Activated CD4-positive, alpha-beta T cell treated with anti-CD3 and anti-CD28 coated beads, Interleukin-2, amount 50 U/mL, for 48 hours (primary cell): ENCODE data around the gene SVOP.
"Not testable (repeated sequence)": the region's sequence is repeated elsewhere in the genome, so short reads cannot be mapped to it uniquely, and the experiment has no call there.

Experiments used
- DNase-seq, 2 experiments: peaks; one replicate each; pipeline ENCODE4 v3.0.0-alpha.2; 2020

Gene SVOP, protein sequence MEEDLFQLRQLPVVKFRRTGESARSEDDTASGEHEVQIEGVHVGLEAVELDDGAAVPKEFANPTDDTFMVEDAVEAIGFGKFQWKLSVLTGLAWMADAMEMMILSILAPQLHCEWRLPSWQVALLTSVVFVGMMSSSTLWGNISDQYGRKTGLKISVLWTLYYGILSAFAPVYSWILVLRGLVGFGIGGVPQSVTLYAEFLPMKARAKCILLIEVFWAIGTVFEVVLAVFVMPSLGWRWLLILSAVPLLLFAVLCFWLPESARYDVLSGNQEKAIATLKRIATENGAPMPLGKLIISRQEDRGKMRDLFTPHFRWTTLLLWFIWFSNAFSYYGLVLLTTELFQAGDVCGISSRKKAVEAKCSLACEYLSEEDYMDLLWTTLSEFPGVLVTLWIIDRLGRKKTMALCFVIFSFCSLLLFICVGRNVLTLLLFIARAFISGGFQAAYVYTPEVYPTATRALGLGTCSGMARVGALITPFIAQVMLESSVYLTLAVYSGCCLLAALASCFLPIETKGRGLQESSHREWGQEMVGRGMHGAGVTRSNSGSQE

GRCh38 chr12:109020796-109021380 is at the start of gene SVOP:
TSS of gene SVOP (minus strand) at chr12:109021068. CDS start at chr12:109020868, 200 bp downstream.
- peak; percentile 35 to 56 for DNase-seq

GRCh38 chr12:109069307-109070271 is 48.7 kb upstream of the SVOP start:
- no peak for DNase-seq

DNA sequence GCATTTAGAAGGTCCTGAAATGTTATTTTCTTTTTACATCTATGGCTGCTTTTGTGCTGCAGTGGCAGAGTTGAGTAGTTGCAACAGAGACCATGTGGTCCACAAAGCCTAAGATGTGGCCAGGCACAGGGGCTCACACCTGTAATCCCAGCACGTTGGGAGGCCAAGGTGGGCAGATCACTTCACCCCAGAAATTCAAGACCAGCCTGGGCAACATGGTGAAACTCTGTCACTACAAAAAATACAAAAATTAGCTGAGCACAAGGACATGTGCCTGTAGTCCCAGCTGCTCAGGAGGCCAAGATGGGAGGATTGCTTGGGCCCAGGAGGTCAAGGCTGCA is 45.0 kb upstream of the SVOP start:
- DNase-seq: no peak

GRCh38 chr12:109065154-109065852 is 44.4 kb upstream of the SVOP start:
- no peak for DNase-seq

DNA sequence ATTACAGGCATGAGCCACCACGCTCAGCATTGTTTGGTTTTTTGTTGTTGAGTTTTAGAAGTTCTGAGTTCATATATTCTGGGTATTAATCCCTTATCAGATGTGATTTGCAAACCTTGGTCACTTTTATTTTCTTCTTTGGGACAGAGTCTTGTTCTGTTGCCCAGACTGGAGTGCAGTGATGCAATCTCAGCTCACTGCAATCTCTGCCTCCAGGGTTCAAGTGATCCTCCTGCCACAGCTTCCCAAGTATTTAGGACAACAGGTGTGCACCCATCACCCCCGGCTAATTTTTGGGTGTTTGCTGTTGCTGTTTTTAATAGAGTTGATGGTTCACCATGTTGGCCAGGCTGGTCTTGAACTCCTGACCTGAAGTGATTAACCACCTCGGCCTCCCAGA is 43.3 kb upstream of the SVOP start:
- DNase-seq: no peak

DNA sequence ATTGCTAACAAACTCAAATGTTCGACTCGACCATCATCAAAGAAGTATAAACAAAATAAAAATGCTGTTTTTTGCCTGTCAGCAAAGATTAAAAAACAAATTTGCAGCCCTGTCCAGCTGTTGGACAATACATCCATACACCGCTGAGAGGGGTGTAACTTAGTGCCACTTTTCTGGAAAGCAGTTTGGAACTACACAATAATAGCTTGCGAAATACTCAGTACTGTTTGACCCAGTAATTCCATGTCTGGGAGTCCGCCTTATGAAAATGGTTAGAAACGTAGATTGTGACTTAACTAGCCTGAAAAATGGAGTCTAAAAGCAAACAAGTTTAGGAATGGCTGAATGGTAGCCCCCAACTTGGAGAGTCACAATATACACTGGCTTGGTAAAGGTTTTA is 37.9 kb upstream of the SVOP start:
- DNase-seq: no peak

GRCh38 chr12:109057376-109057775 is 36.5 kb upstream of the SVOP start:
- no peak for DNase-seq

DNA sequence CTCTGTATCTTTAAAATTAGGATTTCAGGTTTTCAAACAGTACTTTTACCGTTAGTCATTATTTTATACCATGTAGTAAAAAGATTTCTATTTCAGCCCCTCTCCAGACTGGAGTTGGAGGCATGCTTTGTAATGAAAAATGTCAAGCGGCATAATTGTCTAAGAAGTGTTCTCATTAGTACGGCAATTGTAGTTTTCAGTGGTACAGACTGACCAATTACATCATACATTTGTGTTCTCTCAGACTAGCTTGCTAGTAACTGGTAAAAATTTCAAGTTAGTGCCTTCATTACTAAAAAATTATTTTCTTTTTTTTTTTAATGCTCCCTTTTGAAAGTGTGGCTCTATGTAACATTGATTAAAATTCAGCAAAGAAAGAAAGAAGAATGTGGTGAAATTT is 36.0 kb upstream of the SVOP start:
- no peak for DNase-seq

DNA sequence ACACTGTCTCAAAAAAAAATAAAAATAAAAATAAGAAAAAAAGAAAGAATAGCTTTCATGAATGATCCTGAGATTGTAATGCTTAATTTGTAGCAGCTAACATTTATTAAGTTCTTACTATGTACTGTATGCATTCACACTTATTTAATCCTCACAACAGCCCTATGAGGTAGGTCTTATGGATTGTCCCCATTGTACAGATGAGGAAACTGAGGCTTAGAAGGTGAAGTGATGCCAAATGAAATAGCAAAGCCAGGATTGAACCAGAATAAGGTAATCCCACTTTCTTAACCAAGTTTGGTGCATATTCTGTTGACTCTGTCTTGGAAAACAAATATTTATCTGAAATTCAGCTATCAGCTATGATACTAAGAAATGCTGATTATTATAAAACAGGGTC is 33.7 kb upstream of the SVOP start:
- DNase-seq: no peak

DNA sequence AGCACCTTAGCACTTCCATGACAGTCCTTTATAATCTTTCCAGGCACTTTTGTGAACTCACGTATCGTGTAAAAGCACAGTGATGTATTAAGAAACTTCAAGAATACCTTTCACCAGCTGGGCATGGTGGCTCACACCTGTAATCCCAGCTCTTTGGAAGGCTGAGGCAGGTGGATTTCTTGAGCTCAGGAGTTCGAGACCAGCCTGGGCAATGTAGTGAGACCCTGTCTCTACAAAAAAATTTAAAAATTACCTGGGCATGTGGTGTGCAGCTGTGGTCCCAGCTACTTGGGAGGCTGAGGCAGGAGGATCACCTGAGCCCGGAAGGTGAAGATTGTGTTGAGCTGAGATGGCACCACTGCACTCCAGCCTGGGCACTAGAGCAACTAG is 33.3 kb upstream of the SVOP start:
- peak; percentile 6 to 9 for DNase-seq

DNA sequence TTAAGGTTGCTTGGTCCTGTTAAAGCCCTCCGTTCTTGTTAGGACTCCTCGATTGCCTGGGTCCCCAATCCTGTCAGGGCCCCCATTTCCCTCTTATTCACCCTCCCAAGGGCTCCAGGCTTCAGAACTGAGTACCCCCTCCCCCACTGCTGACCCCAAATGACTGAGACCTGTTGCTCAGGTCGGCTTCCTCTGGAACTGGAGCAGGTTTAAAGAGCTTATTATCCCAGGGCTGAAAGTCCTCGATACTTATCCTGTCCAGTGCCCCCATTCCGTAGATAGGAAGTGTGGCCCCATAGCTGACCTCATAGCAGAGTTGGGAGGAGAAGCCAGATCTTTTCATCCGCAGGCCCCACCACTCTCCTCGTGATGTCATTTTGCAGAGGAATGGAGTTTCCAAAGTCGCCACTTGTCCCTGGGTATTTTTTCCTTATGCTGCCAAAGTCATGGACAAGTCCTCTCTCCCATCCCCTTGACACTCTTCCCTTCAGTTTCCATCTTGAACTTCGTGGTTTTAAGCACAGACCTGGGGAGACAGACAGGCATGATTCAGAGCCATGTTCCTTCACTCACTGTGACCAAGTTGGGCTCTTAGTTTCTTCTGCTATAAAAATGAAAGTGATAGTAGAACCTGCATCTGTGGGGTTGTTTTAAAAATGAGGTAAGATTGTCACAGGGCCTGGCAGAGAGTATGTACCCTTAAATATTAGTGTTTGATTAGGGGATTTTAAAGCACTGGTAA is 32.7 kb upstream of the SVOP start:
- DNase-seq: peak; percentile 30

GRCh38 chr12:109052414-109053323 is 31.8 kb upstream of the SVOP start, which contains the start of gene USP30:
TSS of gene USP30 (plus strand) at chr12:109052576. CDS start at chr12:109052679, 103 bp downstream.
- DNase-seq: peak; percentile 85 to 86

- no peak for DNase-seq
These were observed 31.2 kb upstream of the SVOP start for GRCh38 chr12:109052097-109052413.

GRCh38 chr12:109049794-109050193 is 28.9 kb upstream of the SVOP start:
- not testable (repeated sequence) for DNase-seq

GRCh38 chr12:109048706-109049105 is 27.8 kb upstream of the SVOP start:
- DNase-seq: not testable (repeated sequence)

DNA sequence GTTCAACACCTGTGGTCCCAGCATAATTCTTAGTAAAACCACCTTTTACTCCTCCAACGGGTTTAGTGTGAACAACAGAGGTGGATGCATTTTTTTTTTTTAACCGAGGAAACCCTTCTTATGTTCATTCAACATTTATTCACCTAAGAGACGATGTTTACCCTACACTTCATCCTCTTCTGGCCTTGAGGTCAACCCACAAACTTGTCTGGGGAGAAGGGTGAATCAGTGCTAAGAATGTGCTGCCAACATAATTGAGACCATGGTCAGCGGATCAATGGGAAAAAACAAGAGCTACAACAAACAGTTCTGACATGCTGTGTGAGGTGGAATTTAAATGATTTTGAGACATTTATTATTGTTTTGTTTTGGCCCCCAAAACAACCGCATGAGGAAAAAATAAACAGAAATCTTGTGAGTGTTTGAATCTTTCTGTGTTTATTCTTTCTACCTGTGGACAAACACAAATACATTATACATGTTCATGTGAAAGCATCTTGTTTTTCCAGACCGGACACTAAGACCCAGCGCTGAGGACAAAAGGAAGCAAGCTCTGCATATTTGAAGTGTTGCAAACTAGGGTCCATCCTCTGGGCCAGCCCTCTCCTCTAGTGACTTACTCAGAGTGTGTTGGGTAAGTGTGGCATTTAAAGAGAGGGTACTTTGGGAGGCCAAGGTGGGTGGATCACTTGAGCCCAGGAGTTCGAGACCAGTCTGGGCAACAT is 26.4 kb upstream of the SVOP start:
- DNase-seq: no peak

DNA sequence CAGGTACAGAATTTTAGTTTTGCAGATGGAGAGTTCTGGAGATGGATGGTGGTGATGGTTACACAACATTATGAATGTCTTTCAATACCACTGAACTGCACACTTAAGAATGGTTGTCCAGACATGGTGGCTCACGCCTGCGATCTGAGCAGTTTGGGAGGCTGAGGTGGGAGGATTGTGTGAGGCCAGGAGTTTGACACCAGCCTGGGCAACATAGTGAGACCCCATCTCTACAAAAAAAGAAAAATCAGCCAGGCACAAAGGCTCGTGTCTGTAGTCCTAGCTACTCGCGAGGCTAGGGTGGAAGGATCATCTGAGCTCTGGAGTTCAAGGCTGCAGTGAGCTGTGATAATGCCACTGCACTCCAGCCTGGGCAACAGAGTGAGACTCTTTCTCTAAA is 23.4 kb upstream of the SVOP start:
- DNase-seq: no peak

GRCh38 chr12:109036975-109037374 is 16.1 kb upstream of the SVOP start:
- no peak for DNase-seq

GRCh38 chr12:109033239-109034196 is 12.7 kb upstream of the SVOP start:
- DNase-seq: no peak
